HL-60/S4 treated with retinoic acid at 250 ng/mL for 4 days and 3 days (cell line): ENCODE measurements around the gene TRIM37.
"Not testable (repeated sequence)": the region's sequence is repeated elsewhere in the genome, so short reads cannot be mapped to it uniquely, and the experiment has no call there.

Experiments
- in situ Hi-C: fragments of 300-500 bp; cut with MboI; formaldehyde crosslinking; loops from 2 replicates; pipeline ENCODE4 v1.7.0; 2022; ENCODE audit warnings: low sequenced_read_pairs

Gene TRIM37

DNA sequence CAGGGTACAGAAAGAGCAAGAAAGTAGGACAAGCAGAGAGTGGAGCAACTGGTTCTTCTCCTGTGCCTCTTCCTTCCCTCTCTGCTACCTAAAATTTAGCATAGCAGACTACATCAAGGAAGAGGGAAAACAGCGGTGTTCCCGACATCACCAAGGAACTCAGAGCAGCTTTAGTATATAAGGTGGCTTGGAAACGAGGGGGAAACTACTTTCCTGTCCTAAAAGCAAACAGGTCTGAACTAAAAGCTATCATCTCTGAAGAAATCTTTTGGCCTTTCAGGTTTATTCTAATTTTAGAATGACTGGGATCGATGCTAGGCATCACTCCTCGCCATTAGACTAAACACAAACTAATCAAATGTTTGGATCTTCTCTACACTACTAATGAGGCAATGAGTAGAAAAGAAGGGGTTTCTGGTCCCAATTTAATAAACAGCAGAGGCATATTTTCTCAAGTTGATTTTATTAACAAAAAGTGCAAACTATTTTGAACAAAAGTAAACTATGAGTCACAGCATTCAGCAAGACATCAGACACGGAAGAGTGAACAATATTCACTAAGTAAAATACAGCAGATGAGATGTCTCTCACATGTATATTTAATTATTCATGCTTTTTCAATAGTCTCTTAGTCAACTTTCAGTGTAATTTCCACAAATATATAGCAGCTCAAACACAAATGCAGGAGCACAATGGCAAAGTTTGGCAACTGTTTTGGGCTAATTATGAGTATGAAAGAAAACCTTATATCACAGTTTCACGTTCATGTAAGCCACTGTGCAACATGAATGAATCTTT lies 108.7 kb downstream of the TRIM37 start:
- in situ Hi-C loops = loop anchor here (10.0 kb wide), 1 partner anchor 283 kb away; no protein-coding TSS in a partner anchor

DNA sequence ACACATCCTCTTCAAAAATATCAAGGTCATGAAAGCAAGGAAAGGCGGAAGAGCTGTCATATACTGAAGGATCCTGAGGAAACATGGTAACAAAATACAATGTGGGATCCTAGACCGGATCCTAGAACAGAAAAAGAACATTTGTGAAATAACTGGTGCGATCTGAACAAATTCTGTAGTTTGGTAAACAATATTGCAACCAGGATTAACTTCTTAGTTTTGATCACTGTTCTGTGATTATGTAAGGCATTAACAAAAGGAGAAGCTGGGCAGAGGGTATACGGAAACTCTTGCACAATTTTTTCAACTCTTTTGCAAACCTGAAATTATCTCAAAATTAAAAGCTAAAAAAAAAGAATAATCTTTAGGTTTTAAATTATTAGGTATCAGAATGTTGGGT lies 109.7 kb downstream of the TRIM37 start:
- in situ Hi-C loops = loop anchor here (10.0 kb wide), 1 partner anchor 282 kb away; no protein-coding TSS in a partner anchor

DNA sequence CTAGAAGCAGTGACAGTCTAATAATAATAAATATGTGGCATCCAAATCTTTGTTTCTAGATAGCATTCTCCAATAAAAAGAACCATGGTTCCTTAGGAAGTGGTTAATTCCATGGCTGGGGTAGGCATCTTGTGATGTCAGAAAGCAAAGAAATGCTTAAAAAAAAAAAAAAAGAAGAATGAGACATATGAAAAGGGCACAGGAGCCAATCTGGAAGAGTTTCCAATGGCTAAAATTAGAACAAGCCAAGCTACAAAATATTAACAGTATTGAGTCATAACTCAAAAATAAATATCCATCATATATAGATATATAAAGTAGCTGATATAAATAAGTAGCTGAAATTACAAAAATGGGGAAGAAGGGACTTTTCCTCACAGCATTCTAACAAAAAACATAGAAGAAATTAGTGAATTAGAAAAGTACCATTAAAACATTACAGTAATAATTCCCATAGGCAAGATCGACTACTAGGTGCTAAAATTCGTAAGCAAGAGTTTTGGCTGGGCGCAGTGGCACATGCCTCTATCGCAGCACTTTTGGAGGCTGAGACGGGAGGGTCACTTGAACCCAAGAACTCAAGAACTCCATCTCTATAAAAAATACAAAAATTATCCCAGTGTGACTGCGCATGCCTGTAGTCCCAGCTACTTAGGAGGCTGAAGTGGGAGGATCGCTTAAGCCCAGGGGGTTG lies 111.3 kb downstream of the TRIM37 start:
- in situ Hi-C loops = loop anchor here (10.0 kb wide), 1 partner anchor 281 kb away; no protein-coding TSS in a partner anchor

DNA sequence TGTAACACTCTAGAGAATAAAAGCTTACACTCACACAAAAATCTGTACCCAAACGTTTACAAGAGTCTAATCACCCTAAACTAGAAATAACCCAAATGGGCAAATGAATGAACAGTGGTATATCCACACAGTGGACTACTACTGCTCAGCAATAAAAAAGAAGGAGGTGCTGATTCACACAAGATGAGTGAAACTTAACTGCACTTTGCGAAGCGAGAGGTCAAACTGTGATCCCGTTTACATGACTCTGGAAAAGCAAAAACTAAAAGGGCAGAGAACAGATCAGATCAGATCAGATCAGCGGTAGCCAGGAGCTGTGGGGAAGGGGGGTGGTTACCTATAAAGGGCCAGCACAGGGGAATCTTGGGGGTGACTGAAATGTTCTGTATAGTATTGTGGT lies 113.4 kb downstream of the TRIM37 start:
- in situ Hi-C loops = loop anchor here (10.0 kb wide), 1 partner anchor 279 kb away; no protein-coding TSS in a partner anchor

DNA sequence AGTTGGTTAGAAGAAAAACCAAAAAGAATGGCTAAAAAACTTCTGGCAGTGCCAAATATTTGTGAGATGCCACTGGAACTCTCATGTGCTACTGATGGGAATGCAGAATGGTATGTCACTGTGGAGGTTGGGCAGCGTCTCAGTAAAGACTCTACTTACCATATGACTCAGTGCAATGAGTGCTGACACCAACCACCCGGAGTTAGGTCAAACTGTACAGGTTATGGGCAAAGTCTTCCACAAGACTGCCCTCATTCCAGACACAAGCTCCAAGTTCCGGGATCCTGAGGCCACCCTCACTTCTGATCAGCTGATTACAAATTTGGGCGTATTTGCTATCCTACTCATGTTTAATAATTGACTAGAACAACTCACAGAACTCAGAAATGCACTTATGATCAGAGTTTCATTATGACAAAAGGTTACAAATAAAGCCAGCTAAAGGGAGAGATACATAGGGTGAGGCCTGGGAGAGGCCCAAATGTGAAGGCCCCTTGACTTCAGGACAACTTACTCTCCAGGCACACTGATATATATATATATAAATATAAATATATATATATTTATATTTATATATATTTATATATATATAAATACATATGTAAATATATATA lies 114.9 kb downstream of the TRIM37 start:
- in situ Hi-C loops = loop anchor here (10.0 kb wide), 1 partner anchor 277 kb away; no protein-coding TSS in a partner anchor

DNA sequence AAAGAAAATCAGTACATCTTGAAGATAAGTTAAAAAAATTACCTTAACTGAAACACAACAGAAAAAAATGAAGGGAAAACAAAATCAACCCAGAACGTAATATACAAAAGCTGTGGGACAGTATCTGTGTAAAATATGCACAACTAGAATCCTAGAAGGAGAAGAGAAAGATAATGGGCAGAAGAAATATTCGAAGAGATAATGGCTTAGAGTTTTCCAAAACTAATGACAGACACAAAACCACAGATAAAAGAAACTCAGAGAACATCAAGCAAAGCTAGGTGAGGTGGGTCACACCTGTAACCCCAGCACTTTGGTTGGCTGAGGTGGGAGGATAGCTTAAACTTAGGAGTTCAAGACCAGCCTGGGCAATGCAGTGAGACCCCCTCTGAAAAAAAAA lies 117.1 kb downstream of the TRIM37 start:
- in situ Hi-C loops = loop anchor here (10.0 kb wide), 1 partner anchor 275 kb away; no protein-coding TSS in a partner anchor

DNA sequence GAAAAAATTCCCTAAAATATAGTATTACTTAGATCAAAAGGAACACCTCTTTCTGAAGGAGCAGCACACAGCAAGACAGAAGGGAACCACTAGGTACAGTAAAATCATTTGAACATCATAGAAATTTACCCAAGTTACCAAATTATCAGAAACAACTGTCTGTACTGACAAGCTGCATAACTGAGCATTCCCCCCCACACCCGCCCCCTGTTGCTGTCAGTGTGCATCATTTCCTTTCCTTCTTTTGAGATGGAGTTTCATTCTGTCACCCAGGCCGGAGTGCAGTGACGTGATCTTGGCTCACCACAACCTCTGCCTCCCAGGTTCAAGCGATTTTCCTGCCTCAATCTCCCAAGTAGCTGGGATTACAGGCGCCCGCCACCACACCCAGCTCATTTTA lies 120.7 kb downstream of the TRIM37 start:
- in situ Hi-C loops = no loop called here

DNA sequence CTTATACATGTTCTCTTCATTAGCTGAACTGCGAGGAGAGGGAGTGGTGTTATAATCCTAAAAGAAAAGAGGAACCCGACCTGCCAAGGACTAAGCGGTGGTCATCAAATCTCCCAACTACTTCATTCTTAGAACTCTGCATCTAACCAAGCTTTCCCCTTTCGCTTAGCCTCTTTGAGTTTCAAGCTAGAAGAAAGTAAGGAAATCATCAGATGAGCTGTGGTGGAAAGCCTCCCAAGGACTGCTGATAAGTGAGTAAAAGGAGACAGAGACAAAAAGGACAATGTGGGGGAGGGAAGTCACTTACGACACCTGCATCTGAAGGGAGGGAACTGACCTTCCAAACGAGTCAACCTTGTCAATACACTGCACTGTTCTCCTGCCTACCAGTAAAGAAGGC lies 121.3 kb downstream of the TRIM37 start:
- in situ Hi-C loops = no loop called here

DNA sequence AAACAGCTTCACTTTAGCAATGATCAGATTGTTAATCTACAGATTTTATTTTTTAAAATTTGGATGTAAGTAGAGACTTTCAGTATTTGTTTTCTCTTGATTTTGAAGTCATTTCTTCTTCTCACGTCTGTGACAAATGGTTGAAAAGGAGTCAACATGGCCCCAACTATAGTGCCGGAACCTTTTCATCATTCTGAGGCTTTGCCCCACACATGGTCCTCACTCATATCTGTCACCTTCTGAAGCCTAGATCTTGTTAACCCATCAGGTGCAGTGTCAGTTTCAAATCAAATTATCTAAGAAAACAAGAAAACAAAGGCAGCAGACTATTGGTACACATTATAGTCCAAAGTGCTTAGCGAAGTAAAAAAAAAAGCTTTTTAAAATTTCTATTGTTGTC lies 124.1 kb downstream of the TRIM37 start:
- in situ Hi-C loops = no loop called here

DNA sequence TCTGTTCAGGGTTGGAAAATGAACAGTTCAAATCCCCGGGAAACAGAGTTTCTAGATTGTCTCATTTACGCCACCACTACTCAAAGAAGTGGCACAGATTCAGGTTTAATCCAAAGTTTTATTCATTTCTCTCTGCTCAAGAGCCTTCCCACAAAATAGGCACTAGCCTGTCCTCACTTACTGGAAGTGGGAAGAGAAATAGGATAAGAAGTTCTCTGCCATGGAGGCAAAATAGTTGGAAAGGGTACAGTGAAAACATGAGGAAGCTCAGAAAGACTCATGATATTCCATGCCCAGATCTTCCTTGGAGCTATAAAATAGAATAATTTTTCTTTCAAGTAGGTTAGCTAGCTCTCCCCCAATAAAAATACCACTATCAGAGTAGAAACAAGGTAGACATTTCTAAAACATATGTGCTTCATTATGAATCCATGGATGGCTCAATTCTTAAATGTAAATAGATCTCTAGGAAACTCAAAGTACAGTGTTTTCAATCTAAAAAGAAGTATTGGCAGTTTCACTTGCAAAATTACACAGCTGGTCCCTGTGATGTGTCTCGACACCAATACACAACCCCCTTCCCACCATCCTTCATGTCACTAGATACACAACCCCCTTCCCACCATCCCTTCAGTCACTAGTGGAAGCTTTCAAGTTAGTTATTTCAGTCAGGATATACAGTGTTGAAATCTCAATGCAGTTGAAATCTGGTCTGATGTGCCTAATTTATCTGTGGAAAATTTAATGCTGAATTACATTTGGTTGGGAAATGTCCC lies 125.8 kb downstream of the TRIM37 start:
- in situ Hi-C loops = no loop called here

DNA sequence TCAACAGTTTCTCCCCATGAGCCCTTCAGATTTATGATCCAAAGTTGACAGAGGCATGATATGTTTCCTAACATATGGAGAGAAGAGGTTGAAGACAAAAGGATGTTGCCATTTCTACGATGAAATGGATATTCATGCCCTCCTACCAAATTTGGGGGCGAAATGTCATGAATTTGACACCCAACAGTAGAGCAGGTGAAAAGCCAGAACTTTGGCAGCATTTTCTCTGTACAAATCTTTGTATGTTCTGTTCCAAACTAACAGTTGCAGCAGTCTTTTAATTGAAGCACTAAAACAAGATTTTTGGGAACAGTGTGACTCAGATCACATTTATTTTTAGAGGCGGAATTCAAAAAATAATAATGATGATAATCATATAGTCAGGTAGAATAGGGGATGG lies 130.1 kb downstream of the TRIM37 start:
- in situ Hi-C loops = no loop called here

DNA sequence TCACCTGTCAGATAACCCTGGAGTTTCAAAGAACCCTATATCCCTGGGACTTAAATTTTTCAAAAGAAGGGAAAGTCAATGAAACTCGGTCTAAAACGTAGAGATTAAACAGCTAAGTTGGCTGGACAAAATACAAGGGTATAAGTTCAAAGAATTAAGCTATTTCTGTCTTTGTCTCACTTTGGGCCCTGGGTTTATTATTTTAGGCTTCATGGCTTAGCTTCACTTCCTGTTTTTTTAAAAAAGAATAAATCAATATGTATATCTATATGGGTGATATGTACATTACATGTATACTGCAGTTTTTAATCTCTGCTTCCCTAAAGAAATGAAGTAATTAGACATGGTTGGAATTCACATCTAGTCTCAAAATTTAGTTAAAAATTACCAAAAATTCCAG lies 132.3 kb downstream of the TRIM37 start:
- in situ Hi-C loops = no loop called here

DNA sequence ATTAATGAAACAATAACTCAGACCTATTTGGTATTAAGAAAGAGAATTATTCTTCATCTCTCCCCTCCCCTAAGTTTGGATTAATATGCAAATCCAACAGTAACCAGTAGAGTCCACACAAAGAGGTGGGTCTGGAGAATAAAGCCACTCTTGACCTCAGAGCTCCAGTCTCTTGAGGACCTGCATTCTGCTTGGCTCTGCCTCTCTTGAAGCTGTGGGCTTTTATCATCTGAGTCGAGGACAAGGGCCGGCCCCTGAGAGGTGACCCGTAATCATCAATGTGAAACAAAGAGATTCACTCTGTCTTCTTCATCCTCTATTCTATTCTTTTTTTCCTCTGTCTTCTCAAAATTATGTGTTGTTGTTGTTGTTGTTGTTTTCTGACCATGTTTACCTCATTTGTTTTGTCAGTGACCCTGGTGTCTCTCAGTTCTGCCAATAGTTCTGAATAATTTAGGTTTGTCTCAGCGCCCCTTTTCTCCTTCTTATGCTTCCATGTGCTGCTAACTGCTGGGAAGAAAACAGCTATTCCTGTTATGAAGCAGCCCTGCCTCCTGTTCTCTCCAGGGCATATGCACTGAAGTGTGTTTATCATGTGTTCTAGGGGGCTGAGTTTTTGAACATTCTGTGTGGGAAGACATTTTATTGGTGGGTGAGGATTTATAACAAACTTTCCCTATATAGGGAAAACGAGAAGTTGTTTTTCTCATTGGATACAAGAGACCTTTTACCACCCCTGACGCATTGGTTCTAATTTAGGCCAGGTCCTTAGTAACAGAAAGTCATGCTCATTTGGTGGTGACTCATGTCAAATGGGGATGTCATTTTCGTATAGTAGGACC lies 135.8 kb downstream of the TRIM37 start:
- in situ Hi-C loops = no loop called here

DNA sequence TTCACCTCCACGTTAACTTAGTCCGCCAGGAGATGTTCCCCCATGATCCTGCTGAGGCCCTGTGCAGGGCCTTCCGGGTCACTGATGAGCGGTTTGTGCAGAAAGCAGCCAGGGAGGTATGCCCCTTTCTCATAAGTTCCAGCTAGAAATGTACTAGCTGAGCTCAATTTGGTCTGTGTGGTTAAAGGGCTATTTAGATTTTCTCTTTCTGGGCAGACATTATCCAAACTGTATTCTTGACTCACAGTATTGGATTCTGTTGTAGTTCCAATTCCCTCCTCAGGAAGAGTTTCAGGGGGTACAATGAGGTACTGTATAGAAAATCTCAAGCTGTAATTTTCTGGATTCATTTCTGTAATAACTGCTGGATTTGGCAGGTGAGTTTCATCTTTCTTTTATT lies 137.1 kb downstream of the TRIM37 start:
- in situ Hi-C loops = no loop called here

DNA sequence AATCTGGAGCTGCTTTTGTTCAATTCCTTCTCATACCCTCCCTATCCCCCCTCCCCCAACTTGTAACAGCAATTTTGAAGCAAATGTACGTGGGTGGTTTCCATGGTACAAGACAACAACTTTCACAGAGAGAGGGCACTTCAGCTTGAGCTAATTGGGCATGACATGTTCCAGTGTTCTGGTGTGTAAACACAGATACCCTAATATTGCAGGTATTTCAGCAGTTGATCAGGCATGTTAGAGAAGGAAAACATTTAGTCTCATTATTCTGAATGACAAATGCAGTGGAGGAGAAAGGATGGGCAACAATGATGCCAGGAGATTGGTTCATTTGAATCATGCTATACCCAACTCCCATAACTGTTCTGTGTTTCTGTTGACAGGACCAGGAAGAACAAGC lies 137.5 kb downstream of the TRIM37 start:
- in situ Hi-C loops = no loop called here

DNA sequence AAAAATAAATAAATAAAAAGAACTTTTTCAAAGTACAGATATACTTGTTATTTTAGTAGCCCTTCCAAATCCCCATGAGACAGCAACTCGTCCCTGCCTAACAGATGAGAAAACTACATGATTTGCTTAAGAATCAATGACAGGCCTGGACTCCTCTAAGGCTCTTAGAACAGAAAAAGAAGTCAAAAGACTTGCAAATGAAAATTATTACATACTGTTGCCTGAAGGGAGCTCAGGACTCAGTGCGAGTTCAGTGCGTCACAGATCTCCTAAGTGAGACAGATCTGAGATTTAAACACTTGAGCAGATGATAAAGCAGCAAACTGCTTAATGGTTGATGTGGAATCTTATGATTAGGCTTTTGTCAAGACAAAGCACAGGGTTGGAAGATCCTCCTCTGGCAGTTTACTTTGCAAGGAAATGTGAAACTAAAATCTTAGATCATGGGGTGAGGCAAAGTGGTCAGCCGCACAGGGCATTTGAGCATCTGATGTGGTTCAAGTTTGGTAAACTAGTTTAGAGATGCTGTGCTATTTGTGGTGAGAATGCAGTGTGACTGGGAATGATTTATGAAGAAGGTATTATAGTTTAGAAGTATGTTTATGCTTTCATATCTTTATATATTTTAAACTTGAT lies 138.1 kb downstream of the TRIM37 start:
- in situ Hi-C loops = no loop called here

DNA sequence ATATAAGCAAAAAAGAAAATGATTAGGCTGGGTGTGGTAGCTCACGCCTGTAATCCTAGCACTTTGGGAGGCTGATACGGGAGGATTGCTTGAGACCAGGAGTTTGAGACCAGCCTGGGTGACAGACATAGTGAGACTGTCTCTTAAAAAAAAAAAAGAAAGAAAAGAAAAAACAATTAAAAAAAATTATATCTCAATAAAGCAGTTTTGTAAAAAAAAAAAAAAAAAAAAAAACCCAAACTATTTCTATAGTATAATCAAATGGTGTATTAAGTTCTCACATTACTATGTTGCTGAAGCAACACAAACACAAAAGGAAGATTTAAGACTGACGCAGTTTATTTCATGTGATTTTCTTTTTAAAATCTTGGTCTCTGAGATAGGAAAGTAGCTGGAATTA lies 140.5 kb downstream of the TRIM37 start:
- in situ Hi-C loops = no loop called here

DNA sequence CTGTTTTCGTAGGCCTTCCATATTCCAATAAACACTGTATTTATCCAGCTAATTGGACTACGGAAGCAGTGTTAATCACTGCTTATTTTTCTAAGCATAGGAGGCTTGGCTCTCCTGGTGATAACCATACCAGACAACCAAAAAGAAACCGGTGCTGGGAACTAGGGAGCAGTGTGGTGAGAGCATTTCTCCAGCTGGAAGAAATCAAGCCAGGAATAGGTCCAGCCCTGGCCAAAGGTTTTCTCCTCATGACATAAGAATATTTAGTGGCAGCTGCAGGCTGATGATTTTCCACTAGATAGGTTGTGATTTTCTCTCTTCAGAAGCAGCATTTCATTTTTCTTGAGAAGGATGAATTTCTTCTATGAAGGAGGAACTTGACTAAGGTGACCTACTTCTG lies 141.5 kb downstream of the TRIM37 start:
- in situ Hi-C loops = no loop called here

DNA sequence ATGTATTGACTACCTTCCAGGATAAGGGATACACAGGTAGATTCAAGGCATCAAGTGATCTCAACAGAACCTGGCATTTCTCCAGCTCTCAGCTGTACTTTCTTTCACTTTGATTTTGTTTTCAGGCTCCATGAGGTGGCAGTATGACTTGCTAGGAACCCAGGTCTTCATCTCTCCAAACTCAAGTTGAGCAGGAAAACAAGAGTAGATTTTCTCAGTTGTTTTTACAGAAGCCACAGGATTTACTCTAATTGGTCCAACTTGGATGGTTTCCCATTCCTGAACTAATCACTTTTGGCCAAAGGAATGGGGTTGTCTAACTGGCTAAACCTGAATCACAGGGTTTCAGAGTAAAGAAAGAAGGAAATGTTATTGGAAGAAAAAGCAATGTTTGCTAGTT lies 146.6 kb downstream of the TRIM37 start:
- in situ Hi-C loops = no loop called here

DNA sequence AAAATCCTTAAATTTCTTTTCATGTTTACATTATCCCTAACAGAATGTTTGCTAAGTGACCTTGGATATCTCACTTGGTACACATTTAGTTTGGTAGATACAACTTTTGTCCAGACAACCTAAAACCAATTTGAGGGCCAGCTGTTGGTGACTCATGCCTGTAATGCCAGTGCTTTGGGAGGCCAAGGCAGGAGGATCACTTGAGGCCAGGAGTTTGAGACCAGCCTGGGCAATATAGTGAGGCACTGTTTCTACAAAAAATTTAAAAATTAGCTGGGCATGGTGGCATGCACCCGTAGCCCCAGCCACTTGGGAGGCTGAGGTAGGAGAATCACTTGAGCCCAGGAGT lies 149.0 kb downstream of the TRIM37 start:
- in situ Hi-C loops = not testable (repeated sequence)
